AG09309 (cell line): ENCODE measurements around the gene SLC43A1.

Experiments
- DNase-seq: peaks from one replicate; pipeline ENCODE4 v3.0.0-alpha.2; 2010; ENCODE audit warnings: low read depth
- H3K4me3 ChIP-seq: 2 replicates; pipeline ENCODE4 v1.5.1; 2011; ENCODE audit warnings: mild to moderate bottlenecking, low read depth, low read length, moderate library complexity; ENCODE audit not compliant: control insufficient read depth
- TF ChIP-seq, protein P1 (sequence below): IDR thresholded peaks from 2 replicates; pipeline ENCODE4 v1.5.1; 2011; ENCODE audit warnings: mild to moderate bottlenecking, low read depth, low read length, inconsistent platforms; ENCODE audit not compliant: insufficient read depth, control insufficient read depth; ENCODE audit errors: missing control alignments

The SLC43A1 gene

DNA sequence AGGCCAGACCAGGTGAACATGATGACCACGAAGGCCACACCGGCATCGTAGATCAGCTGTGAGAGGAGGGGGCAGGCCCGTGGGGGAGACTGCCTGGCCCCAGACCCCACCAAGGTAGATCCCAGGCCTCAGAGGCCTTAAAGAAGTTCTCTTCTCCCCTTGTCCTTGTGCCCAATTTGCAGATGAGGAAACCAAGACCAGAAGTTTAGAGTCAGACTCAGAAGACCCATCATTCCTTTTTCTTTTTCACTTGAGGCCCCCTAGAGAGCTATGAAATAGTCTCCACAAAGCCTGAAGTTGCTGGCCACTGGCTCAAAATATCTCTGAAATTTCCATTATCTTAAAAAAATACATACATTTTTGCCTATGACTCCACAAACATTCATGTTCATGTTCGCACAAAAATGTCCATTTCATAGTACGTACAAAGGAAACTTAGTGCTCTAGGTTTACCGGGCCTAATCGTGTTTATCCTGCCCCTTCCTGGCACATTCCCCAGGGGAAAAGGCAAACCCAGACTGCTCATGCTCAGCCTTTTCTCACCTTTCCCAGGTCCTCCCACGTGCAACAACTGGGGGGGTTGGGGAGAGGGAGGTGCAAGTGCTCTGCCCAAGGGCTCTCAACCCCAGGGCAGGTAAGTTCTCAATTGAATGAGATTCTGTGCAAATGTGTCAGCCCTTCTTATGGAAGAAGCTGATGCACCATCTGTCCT lies 19.2 kb downstream of the SLC43A1 start:
- TF ChIP-seq, protein P1, sequence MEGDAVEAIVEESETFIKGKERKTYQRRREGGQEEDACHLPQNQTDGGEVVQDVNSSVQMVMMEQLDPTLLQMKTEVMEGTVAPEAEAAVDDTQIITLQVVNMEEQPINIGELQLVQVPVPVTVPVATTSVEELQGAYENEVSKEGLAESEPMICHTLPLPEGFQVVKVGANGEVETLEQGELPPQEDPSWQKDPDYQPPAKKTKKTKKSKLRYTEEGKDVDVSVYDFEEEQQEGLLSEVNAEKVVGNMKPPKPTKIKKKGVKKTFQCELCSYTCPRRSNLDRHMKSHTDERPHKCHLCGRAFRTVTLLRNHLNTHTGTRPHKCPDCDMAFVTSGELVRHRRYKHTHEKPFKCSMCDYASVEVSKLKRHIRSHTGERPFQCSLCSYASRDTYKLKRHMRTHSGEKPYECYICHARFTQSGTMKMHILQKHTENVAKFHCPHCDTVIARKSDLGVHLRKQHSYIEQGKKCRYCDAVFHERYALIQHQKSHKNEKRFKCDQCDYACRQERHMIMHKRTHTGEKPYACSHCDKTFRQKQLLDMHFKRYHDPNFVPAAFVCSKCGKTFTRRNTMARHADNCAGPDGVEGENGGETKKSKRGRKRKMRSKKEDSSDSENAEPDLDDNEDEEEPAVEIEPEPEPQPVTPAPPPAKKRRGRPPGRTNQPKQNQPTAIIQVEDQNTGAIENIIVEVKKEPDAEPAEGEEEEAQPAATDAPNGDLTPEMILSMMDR: no peak
- H3K4me3 ChIP-seq: no peak overlapping the region
- DNase-seq: no peak

DNA sequence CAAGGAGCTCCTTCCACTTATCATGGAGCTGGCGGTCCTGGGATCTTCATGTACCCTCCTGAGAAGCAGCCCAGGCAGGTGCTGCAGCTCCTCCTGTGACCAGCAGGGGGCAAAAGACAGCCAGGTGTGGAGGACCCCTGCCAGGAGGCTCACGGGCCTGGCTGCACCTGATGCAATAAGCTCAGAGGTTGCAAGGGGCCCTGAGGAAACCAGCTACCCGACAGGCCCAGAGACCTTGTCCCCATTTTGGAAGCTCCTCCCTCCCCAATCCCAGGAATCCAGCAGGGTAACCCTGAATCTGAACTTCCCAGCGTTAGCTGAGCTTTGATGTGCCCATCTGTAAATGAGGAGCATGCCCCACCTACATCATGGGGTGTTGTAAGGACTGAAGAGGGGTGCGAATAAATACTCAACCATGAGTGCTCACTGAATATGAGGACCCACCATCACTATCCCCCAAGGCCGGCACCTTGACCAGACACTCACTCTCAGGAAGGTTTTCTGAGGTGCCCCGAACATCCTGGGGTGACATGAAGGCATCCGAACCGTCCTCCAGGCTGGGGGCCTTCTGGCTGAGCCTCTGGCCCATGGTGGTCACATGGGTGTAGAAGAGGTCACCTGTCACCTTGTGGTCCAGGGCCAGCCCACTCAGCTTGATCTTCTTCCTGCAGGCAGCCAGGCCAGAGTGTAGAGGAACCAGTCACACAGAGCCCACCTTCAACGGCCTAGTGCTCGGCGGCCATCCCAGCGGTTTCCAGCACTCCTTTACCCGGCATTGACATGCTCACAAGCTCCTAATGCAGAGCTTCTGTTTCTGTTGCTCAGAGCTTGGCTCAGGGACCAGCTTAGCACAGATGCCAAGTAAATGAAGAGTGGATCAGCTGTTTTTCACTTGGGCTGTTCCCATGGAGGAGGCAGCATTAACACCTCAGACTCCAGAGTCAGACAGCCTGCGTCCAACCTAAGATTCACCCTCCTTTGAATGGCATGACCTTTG lies 21.7 kb downstream of the SLC43A1 start:
- H3K4me3 ChIP-seq: no peak overlapping the region
- no peak for DNase-seq
- TF ChIP-seq, protein P1: peak; percentile 90

DNA sequence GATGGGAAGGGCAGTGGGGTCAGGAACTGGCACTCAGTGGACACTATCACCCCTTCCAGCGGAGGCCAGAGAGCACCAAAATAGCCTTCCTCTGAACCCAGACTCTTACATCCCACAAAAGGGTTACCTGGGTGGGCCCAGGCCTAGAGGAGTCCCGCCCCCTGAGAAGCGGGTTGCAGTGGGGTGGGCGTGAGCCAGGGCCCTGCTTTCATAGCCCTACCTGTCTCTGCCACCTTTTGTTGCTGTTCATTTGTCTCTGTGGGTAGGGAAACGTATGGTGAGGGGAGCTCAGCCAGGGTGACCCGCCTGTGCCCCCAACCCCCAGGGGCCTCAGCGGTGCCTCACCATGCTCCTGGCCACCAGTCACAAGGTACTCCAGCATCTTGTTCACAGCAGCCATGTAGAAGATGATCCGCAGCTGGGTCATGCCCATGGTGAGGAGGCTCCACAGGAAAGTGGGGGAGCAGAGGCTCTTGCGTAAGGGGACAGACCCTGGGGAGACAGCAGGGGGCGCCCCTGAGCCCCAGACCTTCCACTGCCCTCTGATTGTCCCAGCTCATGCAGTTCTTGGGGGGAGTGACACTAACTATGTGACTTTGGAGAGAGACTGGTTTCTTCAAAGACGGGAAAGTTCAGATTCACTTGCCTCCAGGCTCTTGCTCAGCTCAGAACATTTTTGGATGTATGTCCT lies 24.0 kb downstream of the SLC43A1 start:
- DNase-seq: no peak
- TF ChIP-seq, protein P1: peak; percentile 62

DNA sequence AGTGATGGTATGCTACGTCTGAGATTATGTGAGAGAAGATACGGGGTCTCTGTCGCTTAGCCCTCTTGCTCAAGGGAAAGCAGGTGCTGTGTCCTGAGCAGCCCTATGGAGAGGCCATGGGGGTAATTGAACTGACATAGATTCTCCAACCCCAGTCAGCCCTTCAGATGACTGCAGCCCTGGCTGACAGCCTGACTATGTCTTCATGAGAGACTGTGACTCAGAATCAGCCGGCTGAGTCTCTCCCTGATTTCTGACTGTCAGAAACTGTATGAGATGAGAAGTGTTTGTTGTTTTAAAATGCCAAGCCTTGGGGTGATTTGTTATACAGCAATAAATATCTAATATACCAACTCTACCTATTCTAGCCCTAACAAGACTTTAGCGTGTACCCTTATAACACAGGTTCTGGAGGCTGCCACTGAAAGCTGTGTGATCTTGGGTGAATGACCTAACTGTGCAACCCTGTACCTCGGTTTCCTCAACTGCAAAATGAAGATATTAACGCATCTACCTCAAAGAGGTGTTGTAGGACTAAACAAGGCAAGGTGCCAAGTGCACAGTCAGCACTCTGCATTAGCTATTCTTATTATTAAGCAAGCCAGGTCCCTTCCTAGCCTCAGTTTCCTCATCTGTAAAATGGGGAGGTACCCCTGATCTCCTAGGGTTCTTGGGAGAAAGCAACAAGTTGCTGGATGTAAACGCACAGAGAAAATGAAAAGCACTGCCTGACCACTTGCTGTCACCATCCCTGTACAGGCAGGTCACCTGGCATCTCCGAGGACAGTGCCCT lies 24.9 kb downstream of the SLC43A1 start:
- DNase-seq: no peak
- TF ChIP-seq, protein P1: no peak
- H3K4me3 ChIP-seq: no peak overlapping the region

More for the DNA sequence above, 24.0 kb downstream of the SLC43A1 start:
- no peak overlapping the region for H3K4me3 ChIP-seq

DNA sequence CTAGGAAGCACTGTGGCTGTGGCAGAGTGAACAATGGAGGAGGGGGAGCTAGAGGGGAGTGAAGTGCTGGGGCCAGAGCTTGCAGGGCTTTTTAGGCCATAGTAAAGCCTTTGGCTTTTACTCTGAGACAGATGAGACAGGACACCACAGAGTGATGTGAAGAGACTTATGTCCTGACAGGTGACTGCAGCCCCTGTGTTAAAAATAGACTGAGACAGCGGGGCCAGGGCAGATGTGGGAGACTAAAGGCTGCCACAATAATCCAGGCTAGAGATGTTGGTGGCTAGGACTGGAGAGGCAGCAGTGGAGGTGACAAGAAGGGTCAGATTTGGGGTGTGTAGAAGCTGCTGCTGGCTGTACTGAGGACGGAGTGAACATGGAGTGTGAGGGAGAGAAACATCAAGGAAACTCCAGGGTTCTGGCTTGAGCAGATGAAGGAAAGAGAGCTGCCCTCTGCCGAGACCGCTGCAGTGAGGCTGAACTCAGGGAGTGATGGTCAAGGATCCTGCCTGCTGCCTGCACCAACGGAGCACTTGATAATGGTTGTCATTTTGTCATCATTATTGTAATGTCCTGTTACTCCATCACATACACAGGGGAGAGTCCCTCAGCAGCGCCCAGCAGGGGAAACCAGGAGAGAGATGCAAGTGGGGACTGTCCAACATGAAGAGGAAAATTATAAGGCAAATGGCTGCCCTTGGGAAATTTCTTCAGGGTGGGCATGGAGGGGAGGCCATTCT lies 27.4 kb downstream of the SLC43A1 start:
- H3K4me3 ChIP-seq: no peak overlapping the region
- no peak for DNase-seq
- TF ChIP-seq, protein P1: no peak
